ENCODE measurements around the gene SAP30BP.

SAP30BP gene

GRCh38 chr17:75622771-75623273 lies 44.3 kb upstream of the SAP30BP start:
- Histone ChIP-seq H3K4me1 (peaks cover 9% of the 10 kb centered on the region), H3K9me3 (no peaks in the 10 kb centered on the region), H3K27me3 (no peaks in the 10 kb centered on the region), H3K36me3 (no peaks in the 10 kb centered on the region), H3K4me3 (ENCODE audit: low read depth, low read length) (no peak overlapping the region)
- DNase-seq, result no peak
- no peak for TF ChIP-seq CTCF (IDR thresholded peaks at IDR 0.05; ENCODE audit: low read depth, low read length)

- no peak overlapping the region for H3K4me3 ChIP-seq (ENCODE audit: low read depth, low read length)
Measured at GRCh38 chr17:75623386-75623785, 43.8 kb upstream of the SAP30BP start.

GRCh38 chr17:75624021-75624420 lies 43.1 kb upstream of the SAP30BP start:
- Histone ChIP-seq H3K9me3 (no peaks in the 10 kb centered on the region), H3K4me3 (ENCODE audit: low read depth, low read length) (no peak overlapping the region), H3K36me3 (no peaks in the 10 kb centered on the region), H3K4me1 (peaks cover 9% of the 10 kb centered on the region), H3K27me3 (no peaks in the 10 kb centered on the region)
- no peak for TF ChIP-seq CTCF (IDR thresholded peaks at IDR 0.05; ENCODE audit: low read depth, low read length)
- DNase-seq, result no peak

More at GRCh38 chr17:75623386-75623785, 43.8 kb upstream of the SAP30BP start:
- Histone ChIP-seq H3K4me1 (peaks cover 9% of the 10 kb centered on the region), H3K9me3 (no peaks in the 10 kb centered on the region), H3K27me3 (no peaks in the 10 kb centered on the region), H3K36me3 (no peaks in the 10 kb centered on the region)
- no peak for DNase-seq
- TF ChIP-seq CTCF (IDR thresholded peaks at IDR 0.05; ENCODE audit: low read depth, low read length), result no peak

- Histone ChIP-seq H3K27me3 (no peaks in the 10 kb centered on the region), H3K4me1 (peaks cover 9% of the 10 kb centered on the region), H3K36me3 (no peaks in the 10 kb centered on the region), H3K9me3 (no peaks in the 10 kb centered on the region), H3K4me3 (ENCODE audit: low read depth, low read length) (no peak overlapping the region)
- no peak for TF ChIP-seq CTCF (IDR thresholded peaks at IDR 0.05; ENCODE audit: low read depth, low read length)
- DNase-seq, result no peak
Measured at GRCh38 chr17:75624714-75625345, 42.3 kb upstream of the SAP30BP start.

GRCh38 chr17:75625813-75626486 lies 41.2 kb upstream of the SAP30BP start:
- H3K4me3 ChIP-seq (ENCODE audit: low read depth, low read length), result no peak overlapping the region
- peak; percentile 83 for TF ChIP-seq CTCF (IDR thresholded peaks at IDR 0.05; ENCODE audit: low read depth, low read length)
- no peaks in the 10 kb centered on the region for H3K36me3 ChIP-seq
- H3K9me3 ChIP-seq, result no peaks in the 10 kb centered on the region
- peaks cover 9% of the 10 kb centered on the region for H3K4me1 ChIP-seq
- peak; percentile 72 for DNase-seq
- no peaks in the 10 kb centered on the region for H3K27me3 ChIP-seq

- peaks cover 9% of the 10 kb centered on the region for H3K4me1 ChIP-seq
- H3K36me3 ChIP-seq, result no peaks in the 10 kb centered on the region
- DNase-seq, result peak; percentile 63
- no peaks in the 10 kb centered on the region for H3K27me3 ChIP-seq
- no peak overlapping the region for H3K4me3 ChIP-seq (ENCODE audit: low read depth, low read length)
- no peak for TF ChIP-seq CTCF (IDR thresholded peaks at IDR 0.05; ENCODE audit: low read depth, low read length)
- H3K9me3 ChIP-seq, result no peaks in the 10 kb centered on the region
Measured at GRCh38 chr17:75626496-75627038, 40.6 kb upstream of the SAP30BP start.

Data from BE2C (cell line).